Measurements from ENCODE around the gene OR2AT4.
"Not testable (repeated sequence)": the region's sequence is repeated elsewhere in the genome, so short reads cannot be mapped to it uniquely, and the experiment has no call there.

Gene OR2AT4

DNA sequence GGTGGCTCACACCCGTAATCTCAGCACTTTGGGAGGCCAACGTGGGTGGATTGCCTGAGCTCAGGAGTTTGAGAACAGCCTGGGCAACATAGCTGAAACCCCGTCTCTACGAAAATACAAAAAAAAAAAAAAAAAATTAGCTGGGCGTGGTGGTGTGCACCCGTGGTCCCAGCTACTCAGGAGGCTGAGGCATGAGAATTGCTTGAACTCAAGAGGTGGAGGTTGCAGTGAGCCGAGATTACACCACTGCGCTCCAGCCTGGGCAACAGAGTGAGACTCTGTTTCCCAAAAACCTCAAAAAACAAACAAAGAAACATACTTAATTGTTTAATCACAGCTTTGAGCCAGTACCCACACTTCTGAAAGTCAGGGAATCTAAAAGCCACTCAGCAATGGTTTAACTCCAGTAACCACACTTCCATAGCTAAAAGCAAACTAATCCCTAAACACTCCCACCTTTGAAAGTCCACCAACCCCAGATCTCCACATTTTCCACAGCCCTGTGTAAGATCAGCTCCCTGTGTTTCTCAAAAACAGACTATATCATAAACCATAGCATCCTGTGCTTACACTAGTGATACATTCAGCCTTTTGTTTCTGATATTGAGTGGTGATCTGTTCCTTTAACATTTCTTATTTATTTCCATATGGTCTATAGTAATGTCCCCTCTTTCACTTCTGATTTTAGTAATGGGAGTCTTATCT is 4.9 kb upstream of the OR2AT4 start:
- DNase-seq: no peak

DNA sequence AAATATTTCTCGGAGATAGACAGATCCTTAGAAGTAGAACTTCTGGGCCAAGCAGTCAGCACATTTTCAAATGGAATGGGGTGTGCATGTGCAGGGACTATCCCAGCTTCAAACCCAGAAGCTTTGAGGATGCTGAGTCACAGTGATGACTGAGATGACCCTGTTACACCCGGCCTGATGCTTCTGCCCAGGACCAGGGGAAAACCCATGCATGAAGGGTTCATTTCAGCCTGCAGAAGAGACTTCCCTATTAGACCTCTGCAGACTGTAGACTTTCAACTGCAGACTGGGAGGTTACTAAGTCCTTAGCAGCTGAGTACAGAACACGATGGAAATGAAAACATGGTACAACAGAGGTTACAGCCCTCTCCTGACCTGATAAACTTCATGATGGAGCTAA is 3.6 kb upstream of the OR2AT4 start:
- no peak for DNase-seq

DNA sequence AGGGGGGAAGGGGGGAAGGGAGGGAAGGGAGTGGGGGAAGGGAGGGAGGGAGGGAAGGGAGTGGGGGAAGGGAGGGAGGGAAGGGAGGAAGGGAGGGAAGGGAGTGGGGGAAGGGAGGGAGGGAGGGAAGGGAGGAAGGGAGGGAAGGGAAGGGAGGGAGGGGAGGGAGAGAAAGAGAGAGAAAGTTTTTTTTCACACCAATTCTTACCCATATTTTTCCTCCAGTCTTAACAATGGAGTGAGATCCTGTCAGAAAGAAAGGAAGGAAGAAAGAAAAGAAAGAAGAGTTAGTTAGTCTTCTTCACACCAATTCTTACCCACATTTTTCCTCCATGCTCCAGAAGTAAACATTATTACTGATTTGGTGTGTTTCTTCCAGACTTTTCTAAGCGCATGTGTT is 3.0 kb upstream of the OR2AT4 start:
- DNase-seq: no peak

DNA sequence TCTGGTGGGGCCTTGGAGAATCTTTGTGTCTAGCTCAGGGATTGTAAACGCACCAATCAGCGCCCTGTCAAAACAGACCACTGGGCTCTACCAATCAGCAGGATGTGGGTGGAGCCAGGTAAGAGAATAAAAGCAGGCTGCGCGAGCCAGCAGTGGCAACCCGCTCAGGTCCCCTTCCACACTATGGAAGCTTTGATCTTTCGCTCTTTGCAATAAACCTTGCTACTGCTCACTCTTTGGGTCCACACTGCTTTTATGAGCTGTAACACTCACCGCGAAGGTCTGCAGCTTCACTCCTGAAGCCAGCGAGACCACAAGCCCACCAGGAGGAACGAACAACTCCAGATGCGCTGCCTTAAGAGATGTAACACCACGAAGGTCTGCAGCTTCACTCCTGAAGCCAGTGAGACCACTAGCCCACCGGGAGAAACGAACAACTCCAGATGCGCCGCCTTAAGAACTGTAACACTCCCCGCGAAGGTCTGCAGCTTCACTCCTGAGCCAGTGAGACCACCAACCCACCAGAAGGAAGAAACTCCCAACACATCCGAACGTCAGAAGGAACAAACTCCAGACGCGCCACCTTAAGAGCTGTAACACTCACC is 2.3 kb upstream of the OR2AT4 start:
- DNase-seq: not testable (repeated sequence)

DNA sequence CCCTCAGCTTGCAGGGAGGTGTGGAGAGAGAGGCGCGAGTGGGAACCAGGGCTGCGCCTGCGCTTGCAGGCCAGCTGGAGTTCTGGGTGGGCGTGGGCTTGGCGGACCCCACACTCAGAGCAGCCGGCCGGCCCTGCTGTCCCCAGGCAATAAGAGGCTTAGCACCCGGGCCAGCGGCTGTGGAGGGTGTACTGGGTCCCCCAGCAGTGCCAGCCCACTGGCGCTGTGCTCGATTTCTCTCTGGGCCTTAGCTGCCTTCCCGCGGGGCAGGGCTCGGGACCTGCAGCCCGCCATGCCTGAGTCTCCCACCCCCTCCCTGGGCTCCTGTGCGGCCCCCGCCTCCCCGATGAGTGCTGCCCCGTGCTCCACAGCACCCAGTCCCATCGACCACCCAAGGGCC is 1.5 kb upstream of the OR2AT4 start:
- DNase-seq: not testable (repeated sequence)

DNA sequence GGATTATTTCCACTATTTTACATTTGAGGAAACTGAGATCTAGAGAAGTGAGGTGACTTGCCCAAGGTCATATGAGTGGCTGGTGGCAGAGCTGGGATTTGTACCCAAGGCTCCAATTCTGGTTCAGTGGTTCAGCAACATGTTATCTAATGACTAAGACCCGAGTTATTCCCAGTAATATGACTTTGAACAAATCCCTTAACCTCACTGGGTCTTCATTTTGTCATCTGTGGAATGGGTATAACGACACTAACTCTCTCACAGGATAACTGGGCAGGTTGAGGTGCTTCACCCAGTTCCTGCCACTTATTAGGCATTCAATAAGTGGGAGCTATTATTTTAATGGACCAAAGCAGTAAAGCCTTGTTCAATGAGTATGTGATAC is 489 bp upstream of the OR2AT4 start:
- DNase-seq: no peak

DNA sequence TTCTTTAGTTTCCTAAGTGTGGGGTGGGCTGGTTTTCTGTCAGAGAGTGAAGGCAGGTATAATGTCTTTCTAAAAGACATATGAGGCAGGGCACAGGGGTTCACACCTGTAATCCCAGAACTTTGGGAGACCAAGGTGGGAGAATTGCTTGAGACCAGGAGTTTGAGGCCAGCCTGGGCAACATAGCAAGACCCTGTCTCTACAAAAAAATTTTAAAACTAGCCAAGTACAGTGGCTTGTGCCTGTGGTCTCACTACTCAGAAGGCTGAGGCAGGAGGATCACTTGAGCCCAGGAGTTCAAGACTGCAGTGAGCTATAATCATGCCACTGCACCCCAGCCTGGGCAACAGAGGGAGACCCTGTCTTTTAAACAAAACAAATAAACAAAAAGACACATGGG is 2.3 kb downstream of the OR2AT4 start:
- DNase-seq: not testable (repeated sequence)

DNA sequence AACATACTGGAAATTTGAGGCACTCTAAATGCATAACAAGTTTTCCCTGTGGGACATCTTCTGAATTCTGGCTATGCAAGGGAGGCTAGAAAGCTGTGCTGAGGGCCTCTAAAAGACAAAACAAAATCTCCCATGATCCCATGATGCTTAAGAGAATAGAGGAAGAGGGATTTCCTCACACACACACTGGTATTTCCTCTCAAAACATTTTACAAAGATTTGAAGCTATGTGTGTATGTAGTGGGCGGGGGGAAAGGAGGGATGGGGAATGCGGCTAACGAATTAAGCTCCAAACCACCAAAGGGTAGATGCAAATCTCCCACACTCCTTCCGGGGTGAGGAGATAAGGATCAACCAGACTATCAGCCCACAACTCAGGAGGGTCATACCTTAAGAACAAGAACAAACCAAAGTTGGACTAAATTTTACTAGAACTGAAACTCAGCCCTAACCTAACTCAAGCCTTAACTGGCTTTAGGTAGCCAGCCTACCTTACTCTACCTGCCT is 6.0 kb downstream of the OR2AT4 start:
- DNase-seq: no peak

DNA sequence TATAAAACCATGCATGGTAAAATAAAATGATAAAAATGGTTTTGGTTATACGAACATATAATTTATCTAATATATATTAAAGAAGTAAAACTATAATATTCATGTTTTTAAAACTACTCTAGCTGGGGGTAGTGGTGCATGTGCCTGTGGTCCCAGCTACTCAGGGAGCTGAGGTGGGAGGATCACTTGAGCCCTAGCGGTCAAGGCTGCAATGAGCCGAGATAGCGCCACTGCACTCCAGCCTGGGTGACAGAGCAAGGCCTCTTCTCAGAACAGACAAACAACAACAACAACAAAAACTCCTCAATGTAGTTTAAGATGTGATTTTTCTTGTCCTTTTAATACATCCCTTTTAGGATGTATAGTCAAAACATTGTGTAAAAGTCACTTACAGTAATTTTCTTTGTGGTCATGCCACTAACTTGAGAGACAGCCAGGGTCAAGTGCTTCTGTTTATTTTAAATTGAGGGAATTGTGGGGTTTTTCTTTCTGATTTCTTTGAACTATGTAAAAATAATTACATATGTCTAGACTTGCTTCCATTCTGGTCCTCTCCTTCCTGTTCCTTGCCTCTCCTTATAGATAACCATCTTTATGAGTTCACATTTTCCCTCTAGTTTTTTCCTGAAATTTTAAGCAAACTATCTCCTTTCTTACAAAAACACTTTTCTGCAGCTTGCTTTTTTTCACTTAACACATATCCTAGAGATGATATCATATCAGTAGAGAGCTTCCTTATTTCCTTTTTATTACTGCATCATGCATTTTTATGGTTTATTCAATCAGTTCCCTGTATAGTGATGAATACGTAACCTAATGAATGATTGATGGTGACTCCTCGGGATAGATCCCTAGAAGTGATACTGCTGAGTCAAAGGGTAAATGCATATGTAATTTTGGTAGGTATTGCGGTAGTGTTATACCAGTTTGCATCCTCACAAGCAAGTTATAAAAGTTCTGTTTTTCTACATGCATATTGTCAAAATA is 9.1 kb downstream of the OR2AT4 start:
- no peak for DNase-seq

DNA sequence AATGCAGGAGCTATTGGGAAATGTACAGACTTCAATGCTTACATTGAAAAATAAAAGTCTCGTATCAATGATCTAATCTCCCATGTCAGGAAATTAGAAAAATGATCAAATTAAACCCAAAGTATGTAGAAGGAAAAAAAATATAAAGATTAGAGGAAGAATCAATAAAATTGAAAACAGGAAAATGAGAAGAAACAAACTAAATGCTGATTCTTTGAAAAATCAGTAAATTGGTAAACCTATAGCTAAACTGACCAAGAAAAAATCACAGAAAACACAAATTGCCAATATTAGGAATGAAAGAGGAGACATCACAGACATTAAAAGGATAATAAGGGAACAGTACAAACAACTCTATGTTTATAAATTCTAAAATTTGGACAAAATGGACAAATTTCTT is 11.8 kb downstream of the OR2AT4 start:
- DNase-seq: no peak

DNA sequence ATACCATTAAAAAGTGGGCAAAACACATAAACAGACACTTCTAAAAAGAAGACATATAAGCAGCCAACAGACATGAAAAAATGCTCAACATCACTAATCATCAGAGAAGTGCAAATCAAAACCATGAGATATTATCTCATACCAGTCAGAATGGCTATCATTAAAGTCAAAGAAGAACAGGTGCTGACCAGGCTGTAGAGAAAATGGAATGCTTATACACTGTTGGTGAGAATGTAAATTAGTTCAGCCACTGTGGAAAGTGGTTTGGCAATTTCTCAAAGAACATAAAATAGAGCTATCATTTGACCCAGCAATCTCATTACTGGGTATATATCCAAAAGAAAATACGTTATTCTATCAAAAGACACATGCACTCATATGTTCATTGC is 13.5 kb downstream of the OR2AT4 start:
- no peak for DNase-seq

DNA sequence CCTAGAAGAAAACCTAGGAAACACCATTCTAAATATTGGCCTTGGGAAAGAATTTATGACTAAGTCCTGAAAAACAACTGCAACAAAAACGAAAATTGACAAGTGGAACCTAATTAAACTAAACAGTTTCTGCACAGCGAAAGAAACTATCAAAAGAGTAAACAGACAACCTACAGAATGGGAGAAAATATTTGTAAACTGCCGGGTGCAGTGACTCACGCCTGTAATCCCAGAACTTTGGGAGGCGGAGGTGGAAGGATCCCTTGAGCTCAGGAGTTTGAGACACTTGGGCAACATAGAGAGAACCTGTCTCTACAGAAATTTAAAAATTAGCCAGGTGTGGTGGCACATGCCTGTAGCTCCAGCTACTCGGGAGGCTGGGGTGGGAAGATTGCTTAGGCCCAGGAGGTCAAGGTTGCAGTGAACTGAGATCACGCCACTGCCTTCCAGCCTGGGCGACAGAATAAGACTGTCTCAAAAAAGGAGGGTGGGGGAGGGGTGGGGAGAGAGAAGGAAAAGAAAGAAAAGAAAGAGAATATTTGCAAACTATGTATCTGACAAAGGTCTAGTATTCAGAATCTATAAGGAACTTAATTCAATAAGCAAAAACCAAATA is 14.0 kb downstream of the OR2AT4 start:
- no peak for DNase-seq

DNA sequence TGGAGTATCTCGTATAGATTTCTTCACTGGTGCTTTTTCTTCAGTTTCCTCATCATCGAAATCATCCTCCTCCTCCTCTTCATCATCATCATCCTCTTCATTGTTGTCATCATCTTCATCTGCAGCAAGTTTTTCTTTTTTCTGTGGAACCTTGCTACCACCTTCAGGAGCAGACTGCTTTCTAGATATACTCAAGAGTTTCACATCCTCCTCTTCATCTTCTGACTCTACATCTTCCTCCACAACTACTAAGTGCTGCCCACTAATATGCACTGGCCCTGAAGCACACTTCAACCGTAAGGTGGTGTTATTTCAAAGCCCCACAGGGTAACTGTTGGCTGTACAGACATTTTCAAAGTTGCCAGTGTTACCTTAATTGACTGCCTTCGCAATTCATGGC is 17.1 kb downstream of the OR2AT4 start:
- no peak for DNase-seq

DNA sequence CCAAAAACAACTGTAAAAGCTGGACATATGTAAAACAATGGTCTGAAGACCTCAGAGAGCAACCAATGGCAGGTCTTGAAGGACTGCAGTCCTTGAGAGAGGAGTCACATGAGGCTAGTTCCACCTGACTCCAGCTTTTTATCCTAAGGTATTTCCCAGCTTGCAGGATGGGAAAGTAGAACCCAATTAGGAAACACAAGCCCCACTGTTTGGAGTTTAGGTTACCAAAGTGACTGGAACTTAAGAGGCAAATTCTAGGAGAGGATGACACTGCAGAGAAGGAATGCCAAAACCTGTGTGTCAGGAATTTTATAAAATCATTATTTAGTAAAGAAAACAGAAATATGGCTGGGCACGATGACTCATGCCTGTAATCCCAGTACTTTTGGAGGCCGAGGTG is 18.4 kb downstream of the OR2AT4 start:
- DNase-seq: no peak

DNA sequence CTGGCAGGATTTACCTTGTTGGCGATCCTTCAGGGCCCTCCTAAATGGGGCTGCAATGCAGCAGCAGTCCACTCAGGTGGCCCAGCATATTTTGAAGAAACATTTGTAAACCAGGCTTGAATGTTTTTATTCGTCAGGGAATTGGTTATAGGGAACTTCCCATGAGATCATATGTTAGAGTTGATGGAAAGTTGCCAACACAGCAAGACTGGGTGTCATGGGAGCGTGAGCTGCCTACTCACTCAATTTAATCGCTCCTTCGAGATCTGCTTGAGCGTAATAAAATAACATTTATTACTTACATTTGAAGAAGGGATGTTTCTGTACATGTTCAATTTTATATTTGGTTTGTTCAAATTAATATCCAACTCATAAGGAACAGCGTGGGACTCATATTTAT is 19.4 kb downstream of the OR2AT4 start:
- no peak for DNase-seq

DNA sequence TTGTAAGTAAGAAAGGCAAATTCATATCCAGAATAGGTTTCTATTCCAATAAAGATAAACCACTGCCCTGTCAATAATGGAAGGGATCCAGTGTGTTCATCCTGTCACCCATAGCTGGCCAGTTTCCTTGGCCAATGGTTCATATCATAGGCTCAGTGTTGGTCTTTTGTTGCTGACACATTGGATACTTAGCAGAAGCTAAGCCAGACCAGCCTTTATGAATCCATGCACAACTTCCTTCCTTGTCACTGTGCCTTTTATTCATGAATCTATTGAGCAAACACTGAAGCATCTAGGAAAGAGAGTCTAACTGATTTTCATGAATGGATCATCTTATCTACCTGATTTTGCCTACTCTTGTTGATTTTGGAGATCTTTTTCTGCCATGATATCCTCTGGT is 20.0 kb downstream of the OR2AT4 start:
- DNase-seq: no peak

DNA sequence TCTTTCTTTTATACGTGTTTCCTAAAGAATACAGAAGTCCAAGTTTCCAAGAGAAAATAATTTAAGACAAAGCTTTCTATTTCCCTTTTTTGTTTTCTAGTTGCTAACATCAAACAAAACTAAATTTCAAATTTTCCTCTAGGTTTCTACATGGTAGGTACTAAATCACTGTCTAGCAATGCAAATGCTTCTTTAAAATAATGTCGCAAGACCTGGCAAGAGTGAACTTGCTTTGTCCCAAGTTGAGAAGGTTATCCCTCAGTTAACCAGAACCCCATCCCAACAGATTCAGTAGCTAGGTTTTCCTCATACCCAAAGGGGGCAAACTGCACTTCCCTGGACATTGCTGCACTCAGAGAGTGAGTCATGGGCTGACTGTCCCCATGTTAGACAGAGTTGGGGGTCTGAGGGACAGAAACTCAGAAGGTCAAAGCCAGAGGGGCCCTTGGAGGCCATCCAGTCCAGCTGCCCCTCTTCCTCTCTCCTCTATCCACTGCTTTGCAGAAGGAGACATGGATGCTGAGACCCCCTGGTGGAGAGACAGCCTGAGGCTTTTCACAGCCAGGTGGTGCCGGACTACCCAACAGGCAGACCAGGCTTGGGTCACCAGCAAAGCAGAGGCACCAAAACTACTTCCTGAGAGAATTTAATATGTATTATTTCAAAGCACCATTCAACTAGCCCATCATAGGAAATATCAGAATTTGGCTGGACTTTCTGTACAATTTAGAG is 23.1 kb downstream of the OR2AT4 start:
- DNase-seq: no peak

DNA sequence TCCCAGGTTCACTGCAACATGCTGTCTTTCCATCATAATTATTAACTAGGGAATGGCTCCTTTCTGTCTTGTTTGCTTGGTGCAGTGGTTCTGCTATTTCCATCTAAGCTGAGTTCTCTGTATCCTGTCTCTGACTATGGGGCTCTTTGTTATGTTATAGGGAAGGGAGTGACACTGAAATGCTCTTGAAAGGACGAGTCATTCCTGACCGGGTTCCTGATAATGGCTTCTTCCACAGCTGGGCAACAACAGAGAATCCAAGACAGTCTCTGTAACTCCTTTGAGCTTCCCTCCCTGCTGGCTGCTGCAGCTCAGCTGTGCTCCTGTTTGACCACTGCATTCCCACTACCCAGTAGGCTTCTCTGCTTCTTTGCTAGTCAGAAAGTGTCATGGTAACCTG is 24.1 kb downstream of the OR2AT4 start:
- no peak for DNase-seq

DNA sequence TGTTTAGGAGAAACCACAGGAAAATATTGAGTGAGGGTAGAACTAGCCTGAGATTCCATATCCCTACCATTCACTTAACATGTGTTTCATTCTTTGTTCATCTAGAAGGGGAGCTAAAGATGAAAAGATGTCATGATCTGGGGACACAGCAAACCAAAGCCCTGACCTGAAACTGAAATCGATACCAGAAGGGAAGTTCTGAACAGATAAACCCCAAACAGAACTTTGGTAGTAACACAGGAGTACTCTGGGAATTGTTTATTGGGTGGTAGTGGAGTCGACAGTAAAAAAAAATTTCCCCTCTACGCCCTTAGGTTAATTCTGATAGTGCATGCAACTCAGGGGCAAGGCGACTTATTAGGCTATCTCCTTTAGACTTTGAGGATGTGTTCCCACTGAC is 27.2 kb downstream of the OR2AT4 start:
- no peak for DNase-seq

DNA sequence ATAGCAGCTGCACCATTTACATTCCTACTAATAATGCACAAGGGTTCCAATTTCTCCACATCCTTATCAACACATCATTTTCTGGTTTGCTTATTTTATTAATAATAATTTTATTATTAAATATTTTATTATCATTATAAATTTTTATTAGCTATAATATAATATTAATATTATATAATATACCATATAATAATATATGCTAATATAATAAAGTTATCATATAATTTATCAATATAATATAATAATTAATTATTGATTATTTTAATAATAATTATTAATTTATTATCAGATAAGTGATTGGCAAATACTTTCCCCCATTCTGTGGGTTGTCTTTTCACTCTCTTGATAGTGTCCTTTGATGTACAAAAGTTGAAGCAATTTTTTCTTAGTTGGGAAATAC is 27.7 kb downstream of the OR2AT4 start:
- DNase-seq: no peak

DNA sequence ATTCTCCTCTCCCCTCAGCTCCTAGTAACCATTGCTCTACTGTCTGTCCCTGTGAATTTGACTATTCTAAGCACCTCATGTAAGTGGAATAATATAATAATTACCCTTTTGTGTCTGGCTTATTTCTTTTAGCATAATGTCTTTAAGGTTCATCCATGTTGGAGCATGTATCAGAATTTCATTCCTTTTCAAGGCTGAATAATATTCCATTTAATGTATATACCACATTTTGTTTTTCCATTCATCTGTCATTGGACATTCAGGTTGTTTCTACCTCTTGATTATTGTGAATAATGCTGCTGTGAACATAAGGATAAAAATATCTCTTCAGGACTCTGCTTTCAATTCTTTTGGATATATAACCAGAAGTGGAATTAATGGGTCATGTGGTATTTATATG is 28.1 kb downstream of the OR2AT4 start:
- no peak for DNase-seq

DNA sequence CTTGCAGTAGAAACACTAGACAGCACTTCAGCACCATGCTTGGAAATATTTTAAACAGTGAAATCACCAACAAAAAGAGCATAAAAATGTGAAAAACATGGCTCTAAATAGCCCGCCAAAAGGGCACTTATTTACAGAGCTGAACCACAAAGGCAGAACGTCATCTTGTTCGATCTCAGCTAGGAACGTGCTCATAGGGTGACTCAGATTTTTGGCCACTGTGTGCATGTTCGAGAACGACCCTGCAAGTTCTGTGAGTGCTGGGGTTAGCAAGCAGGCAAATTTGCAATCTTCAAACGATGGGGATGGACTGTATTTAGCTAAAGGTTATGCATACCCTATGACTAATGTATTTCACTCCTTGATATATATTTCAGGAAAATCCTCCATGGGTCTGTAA is 30.6 kb downstream of the OR2AT4 start:
- no peak for DNase-seq

Data from NCI-H446 (cell line).